Hepatocyte (in vitro differentiated cells): ENCODE data around the gene ARFGAP1.
A peak's percentile ranks its signal among the peaks of the same experiment; 100 is the strongest.

Source experiments
- CTCF ChIP-seq: fragments of 200-600 bp; sonication (generic); IDR thresholded peaks from 2 replicates; pipeline ENCODE4 v1.5.1; 2016; ENCODE audit warnings: antibody characterized with exemption, mild to moderate bottlenecking; ENCODE audit not compliant: poor library complexity
- EZH2 ChIP-seq: fragments of 200-600 bp; sonication (generic); IDR thresholded peaks from 2 replicates; pipeline ENCODE4 v1.6.1; 2016; ENCODE audit warnings: antibody characterized with exemption, mild to moderate bottlenecking, borderline replicate concordance
- EZH2phosphoT487 ChIP-seq: fragments of 200-600 bp; sonication (generic); IDR thresholded peaks from one replicate; pipeline ENCODE4 v1.6.1; 2018; ENCODE audit warnings: antibody characterized with exemption, mild to moderate bottlenecking, low read depth, moderate library complexity; ENCODE audit not compliant: unreplicated experiment, severe bottlenecking

- TF ChIP-seq CTCF: peak; percentile 13
- TF ChIP-seq EZH2: no peak
- TF ChIP-seq EZH2phosphoT487: no peak
These were observed 48.1 kb upstream of the ARFGAP1 start for GRCh38 chr20:63224412-63225081.
